GM23338 (cell line): ENCODE measurements around the gene PNPO. TPM values are rescaled to one million over a fixed set of nuclear protein-coding genes. Genes with fewer than 3 reads are reported as not detected.
"Not testable (repeated sequence)": the region's sequence is repeated elsewhere in the genome, so short reads cannot be mapped to it uniquely, and the experiment has no call there.

Experiments used
- ATAC-seq: fragments of 200-7000 bp; cut with Tn5 transposase; 3 replicates; pipeline ENCODE4 v1.9.1; 2020
- DNase-seq: peaks from one replicate; pipeline ENCODE4 v3.0.0-alpha.2; 2015; ENCODE audit warnings: low spot score
- H2AFZ ChIP-seq: fragments of 200-600 bp; sonication (generic); 2 replicates; pipeline ENCODE4 v1.8.0; 2016; ENCODE audit warnings: antibody characterized with exemption, mild to moderate bottlenecking, moderate library complexity
- H3F3A ChIP-seq: fragments of 200-600 bp; sonication (generic); replicated peaks from 2 replicates; pipeline ENCODE4 v1.8.0; 2017; ENCODE audit warnings: antibody characterized with exemption, mixed run types, low read depth
- H3K27ac ChIP-seq: fragments of 200-600 bp; sonication (generic); 2 replicates; pipeline ENCODE4 v1.6.1; 2016; ENCODE audit warnings: low read depth
- H3K27me3 ChIP-seq: fragments of 200-600 bp; sonication (generic); 2 replicates; pipeline ENCODE4 v1.8.0; 2016; ENCODE audit warnings: mild to moderate bottlenecking, mixed run types, moderate library complexity; ENCODE audit not compliant: insufficient read depth
- H3K36me3 ChIP-seq: fragments of 200-600 bp; sonication (generic); 2 replicates; pipeline ENCODE4 v1.8.0; 2016; ENCODE audit warnings: mild to moderate bottlenecking; ENCODE audit not compliant: insufficient read depth
- H3K4me1 ChIP-seq: fragments of 200-600 bp; sonication (generic); 2 replicates; pipeline ENCODE4 v1.8.0; 2016; ENCODE audit warnings: mild to moderate bottlenecking, moderate library complexity; ENCODE audit not compliant: insufficient read depth
- H3K4me2 ChIP-seq: fragments of 200-600 bp; sonication (generic); 2 replicates; pipeline ENCODE4 v1.7.1; 2017; ENCODE audit warnings: mixed run types
- H3K4me3 ChIP-seq: fragments of 200-600 bp; sonication (generic); 2 replicates; pipeline ENCODE4 v1.6.1; 2016; ENCODE audit warnings: mixed run types
- H3K79me2 ChIP-seq: fragments of 200-600 bp; sonication (generic); replicated peaks from 2 replicates; pipeline ENCODE4 v1.8.0; 2017; ENCODE audit warnings: mild to moderate bottlenecking; ENCODE audit not compliant: insufficient read depth
- H3K9me2 ChIP-seq: fragments of 200-600 bp; sonication (generic); 2 replicates; pipeline ENCODE4 v1.8.0; 2017; ENCODE audit not compliant: insufficient read depth
- H4K20me1 ChIP-seq: fragments of 200-600 bp; sonication (generic); replicated peaks from 2 replicates; pipeline ENCODE4 v1.8.0; 2017; ENCODE audit warnings: mild to moderate bottlenecking; ENCODE audit not compliant: insufficient read depth
- H3K27ac Mint-ChIP-seq: 2 replicates; pipeline ENCODE4 v1.8.0; 2020; ENCODE audit warnings: inconsistent platforms, mild to moderate bottlenecking, moderate library complexity, mixed read lengths
- H3K27me3 Mint-ChIP-seq: 3 replicates; pipeline ENCODE4 v1.8.0; 2022; ENCODE audit warnings: low read depth, mild to moderate bottlenecking, moderate library complexity, mixed read lengths, inconsistent platforms; ENCODE audit not compliant: insufficient read depth, poor library complexity
- H3K36me3 Mint-ChIP-seq: 3 replicates; pipeline ENCODE4 v1.8.0; 2021; ENCODE audit warnings: low read depth, mild to moderate bottlenecking, inconsistent platforms, moderate library complexity, mixed read lengths
- H3K4me1 Mint-ChIP-seq: 3 replicates; pipeline ENCODE4 v1.8.0; 2020; ENCODE audit warnings: mild to moderate bottlenecking, inconsistent platforms, mixed read lengths
- H3K4me3 Mint-ChIP-seq: 3 replicates; pipeline ENCODE4 v1.8.0; 2021; ENCODE audit warnings: moderate library complexity, mild to moderate bottlenecking, inconsistent platforms, mixed read lengths
- H3K9me3 Mint-ChIP-seq: 3 replicates; pipeline ENCODE4 v1.8.0; 2020; ENCODE audit warnings: moderate library complexity, mild to moderate bottlenecking, inconsistent platforms, mixed read lengths
- CREB1 ChIP-seq: fragments of 250-450 bp; sonication (Bioruptor Pico); IDR thresholded peaks from 2 replicates; pipeline ENCODE4 v1.5.0; 2020; ENCODE audit warnings: low read depth, mild to moderate bottlenecking, moderate library complexity
- CTCF ChIP-seq, 2 experiments: fragments of 200-600 bp in 1 of 2; sonication (generic) in 1 of 2; conservative IDR thresholded peaks; 2 replicates each; pipeline versions ENCODE4 v1.5.1 to v1.6.1; 2016 to 2017; ENCODE audit warnings: antibody characterized with exemption in 2 of 2, low read depth in 2 of 2, mild to moderate bottlenecking in 2 of 2, moderate library complexity in 1 of 2
- ETS1 ChIP-seq: IDR thresholded peaks from 2 replicates; pipeline ENCODE4 v1.6.1; 2016; ENCODE audit warnings: antibody characterized with exemption
- EZH2phosphoT487 ChIP-seq: fragments of 200-600 bp; sonication (generic); IDR thresholded peaks from one replicate; pipeline ENCODE4 v1.8.1; 2018; ENCODE audit warnings: antibody characterized with exemption; ENCODE audit not compliant: unreplicated experiment
- POLR2AphosphoS5 ChIP-seq: IDR thresholded peaks from 2 replicates; pipeline ENCODE4 v1.6.1; 2016; ENCODE audit warnings: antibody characterized with exemption, low read depth
- REST ChIP-seq: IDR thresholded peaks from one replicate; pipeline ENCODE4 v1.6.1; 2018; ENCODE audit warnings: antibody characterized with exemption; ENCODE audit not compliant: unreplicated experiment
- ZNF114 ChIP-seq: fragments of 250-450 bp; sonication (Bioruptor Pico); IDR thresholded peaks from 2 replicates; pipeline ENCODE4 v1.5.0; 2020; ENCODE audit warnings: mild to moderate bottlenecking, moderate library complexity
- ZNF331 ChIP-seq: fragments of 250-450 bp; sonication (Bioruptor Pico); IDR thresholded peaks from 2 replicates; pipeline ENCODE4 v1.5.0; 2020; ENCODE audit warnings: low read depth, mild to moderate bottlenecking, moderate library complexity
- polyA plus RNA-seq: library from polyadenylated mRNA; unstranded; fragments of >200 nt; fragmentation: Nextera tagmentation; extraction: Ambion mirVana; gene quantifications from 2 replicates; pipeline ENCODE4 v1.2.1, GENCODE V29; 2016
- total RNA-seq: library from RNA; depleted of rRNA; stranded (reverse); fragments of >200 nt; shearing (Covaris generic); gene quantifications from 2 replicates; pipeline ENCODE4 v1.2.3, GENCODE V29; 2014

PNPO gene
- total and polyA plus RNA-seq, 2 experiments from 2014 or later: 5.0 to 12.7 TPM

GRCh38 chr17:47931848-47932247 is 9.5 kb upstream of the PNPO start (continued):
- no peak for TF ChIP-seq REST
- TF ChIP-seq CREB1 (CRISPR knock-in tag): no peak
- no peak for TF ChIP-seq ZNF331 (CRISPR knock-in tag)
- no peak for TF ChIP-seq EZH2phosphoT487
- no peak for TF ChIP-seq POLR2AphosphoS5
- no peak for TF ChIP-seq CTCF (conservative IDR thresholded peaks at IDR 0.05; ENCODE audit: low read depth in 2 of 2)
- no peak for TF ChIP-seq ETS1
- TF ChIP-seq ZNF114 (CRISPR knock-in tag): no peak

- Mint-ChIP-seq H3K36me3 (no peaks in the 10 kb centered on the region), H3K27me3 (peaks cover 10% of the 10 kb centered on the region), H3K4me3 (no peak overlapping the region), H3K9me3 (no peaks in the 10 kb centered on the region), H3K4me1 (no peaks in the 10 kb centered on the region), H3K27ac (no peak overlapping the region)
- DNase-seq: no peak
- H3F3A ChIP-seq: no peaks in the 10 kb centered on the region
- H3K27me3 ChIP-seq: peaks cover 2% of the 10 kb centered on the region
- H3K4me3 ChIP-seq: no peak overlapping the region
- H3K27ac ChIP-seq: no peak overlapping the region
- H3K4me2 ChIP-seq: no peak overlapping the region
- ATAC-seq: no peak
- no peak overlapping the region for H2AFZ ChIP-seq
- H3K4me1 ChIP-seq: no peaks in the 10 kb centered on the region
- no peaks in the 10 kb centered on the region for H3K36me3 ChIP-seq
- TF ChIP-seq ZNF331 (CRISPR knock-in tag) (no peak), ETS1 (no peak), EZH2phosphoT487 (no peak)
- H3K79me2 ChIP-seq: no peaks in the 10 kb centered on the region
- no peaks in the 10 kb centered on the region for H3K9me2 ChIP-seq
- no peaks in the 10 kb centered on the region; the same call in 1 of the 2 replicates for H4K20me1 ChIP-seq
Measured at GRCh38 chr17:47934856-47935255, 6.5 kb upstream of the PNPO start.

GRCh38 chr17:47935468-47935867 is 5.9 kb upstream of the PNPO start:
- not testable (repeated sequence) for H3K4me3 Mint-ChIP-seq, H3K9me2 ChIP-seq, H3K79me2 ChIP-seq, H3K36me3 Mint-ChIP-seq, H3K27ac ChIP-seq, H3K36me3 ChIP-seq, H3K4me3 ChIP-seq, H3F3A ChIP-seq, H3K9me3 Mint-ChIP-seq, H3K4me1 Mint-ChIP-seq, H2AFZ ChIP-seq, H3K4me1 ChIP-seq, DNase-seq, H3K4me2 ChIP-seq, H3K27me3 ChIP-seq, H3K27ac Mint-ChIP-seq, ATAC-seq, H4K20me1 ChIP-seq
- H3K27me3 Mint-ChIP-seq: peaks cover 16% of the 10 kb centered on the region
